ENCODE data around the gene C16orf96. TPM values are rescaled to one million over a fixed set of nuclear protein-coding genes. Genes with fewer than 3 reads are reported as not detected.
A peak's percentile ranks its signal among the peaks of the same experiment; 100 is the strongest.

The C16orf96 gene
- total RNA-seq, 1 donor from 2014 or later, result 0.45 TPM

- Mint-ChIP-seq H3K27me3 (ENCODE audit: low read depth) (no peaks in the 10 kb centered on the region), H3K36me3 (no peaks in the 10 kb centered on the region), H3K9me3 (no peaks in the 10 kb centered on the region), H3K27ac (peak overlapping the region; percentile 50), H3K4me1 (peaks cover 34% of the 10 kb centered on the region), H3K4me3 (peak overlapping the region; percentile 72)
- peak in 1 of 2 experiments; percentile 61 for DNase-seq (ENCODE audit: low spot score in 2 of 2, unreplicated experiment in 2 of 2)
- TF ChIP-seq CTCF (IDR thresholded peaks at IDR 0.05; ENCODE audit: unreplicated experiment), result no peak
These were observed 57.8 kb downstream of the C16orf96 start for GRCh38 chr16:4613636-4614570.

GRCh38 chr16:4614571-4615383 lies 58.6 kb downstream of the C16orf96 start, which contains the start of gene UBALD1:
UBALD1 (minus strand) TSS chr16:4614888; CDS start chr16:4614797, 91 bp downstream.
- Mint-ChIP-seq H3K4me3 (peak within 1 kb of the TSS; percentile 90), H3K36me3 (no peaks in the 10 kb centered on the region), H3K27me3 (ENCODE audit: low read depth) (no peaks in the 10 kb centered on the region), H3K9me3 (no peaks in the 10 kb centered on the region), H3K4me1 (peaks cover 34% of the 10 kb centered on the region), H3K27ac (peak within 1 kb of the TSS; percentile 98)
- TF ChIP-seq CTCF (IDR thresholded peaks at IDR 0.05; ENCODE audit: unreplicated experiment), result no peak
- DNase-seq (ENCODE audit: low spot score in 2 of 2, unreplicated experiment in 2 of 2), result peak; percentile 77 to 86

GRCh38 chr16:4615384-4616046 lies 59.4 kb downstream of the C16orf96 start:
- no peak for TF ChIP-seq CTCF (IDR thresholded peaks at IDR 0.05; ENCODE audit: unreplicated experiment)
- Mint-ChIP-seq H3K9me3 (no peaks in the 10 kb centered on the region), H3K27me3 (ENCODE audit: low read depth) (no peaks in the 10 kb centered on the region), H3K4me3 (peak overlapping the region; percentile 90), H3K36me3 (peaks cover 2% of the 10 kb centered on the region), H3K27ac (peak overlapping the region; percentile 98), H3K4me1 (peaks cover 34% of the 10 kb centered on the region)
- no peak for DNase-seq (ENCODE audit: low spot score in 2 of 2, unreplicated experiment in 2 of 2)

- peak; percentile 98 for DNase-seq (ENCODE audit: low spot score in 2 of 2, unreplicated experiment in 2 of 2)
- H3K27me3 Mint-ChIP-seq (ENCODE audit: low read depth), result no peaks in the 10 kb centered on the region
- no peak for TF ChIP-seq CTCF (IDR thresholded peaks at IDR 0.05; ENCODE audit: unreplicated experiment)
- peak overlapping the region; percentile 90 for H3K4me3 Mint-ChIP-seq
- peak overlapping the region; percentile 100 for H3K27ac Mint-ChIP-seq
- H3K4me1 Mint-ChIP-seq, result peaks cover 33% of the 10 kb centered on the region
- H3K9me3 Mint-ChIP-seq, result no peaks in the 10 kb centered on the region
- H3K36me3 Mint-ChIP-seq, result peaks cover 2% of the 10 kb centered on the region
These were observed 60.1 kb downstream of the C16orf96 start for GRCh38 chr16:4616047-4616811.

GRCh38 chr16:4617880-4618279 lies 61.7 kb downstream of the C16orf96 start:
- H3K27ac Mint-ChIP-seq, result peak overlapping the region; percentile 100
- no peak for DNase-seq (ENCODE audit: low spot score in 2 of 2, unreplicated experiment in 2 of 2)

More at GRCh38 chr16:4617880-4618279, 61.7 kb downstream of the C16orf96 start:
- no peaks in the 10 kb centered on the region for H3K9me3 Mint-ChIP-seq
- H3K4me3 Mint-ChIP-seq, result peak overlapping the region; percentile 90
- H3K4me1 Mint-ChIP-seq, result peaks cover 29% of the 10 kb centered on the region
- TF ChIP-seq CTCF (IDR thresholded peaks at IDR 0.05; ENCODE audit: unreplicated experiment), result no peak
- H3K36me3 Mint-ChIP-seq, result peaks cover 2% of the 10 kb centered on the region
- H3K27me3 Mint-ChIP-seq (ENCODE audit: low read depth), result no peaks in the 10 kb centered on the region
